GM21447 (cell line): ENCODE measurements around the gene ENTPD6.
"Not testable (repeated sequence)": the region's sequence is repeated elsewhere in the genome, so short reads cannot be mapped to it uniquely, and the experiment has no call there.

Source experiments
- ATAC-seq: cut with Tn5 transposase; IDR thresholded peaks from one replicate; pipeline ENCODE4 v1.9.1; 2021; ENCODE audit not compliant: unreplicated experiment

Gene ENTPD6

GRCh38 chr20:25195014-25195961, at the start of gene ENTPD6:
Gene ENTPD6, plus strand, starts transcription at chr20:25195712. Its CDS starts 10,825 bp downstream, at chr20:25206537.
- peak; percentile 78 for ATAC-seq

GRCh38 chr20:25146976-25147375, 48.5 kb upstream of the ENTPD6 start:
- ATAC-seq = no peak

GRCh38 chr20:25147716-25148115, 47.8 kb upstream of the ENTPD6 start:
- no peak for ATAC-seq

- ATAC-seq = no peak
Observed at GRCh38 chr20:25148181-25148981, 47.1 kb upstream of the ENTPD6 start.

- ATAC-seq = no peak
Observed at GRCh38 chr20:25148982-25149846, 46.3 kb upstream of the ENTPD6 start.

- ATAC-seq = no peak
Observed at GRCh38 chr20:25150016-25150415, 45.5 kb upstream of the ENTPD6 start.

GRCh38 chr20:25158043-25158442, 37.5 kb upstream of the ENTPD6 start:
- ATAC-seq = no peak

GRCh38 chr20:25160467-25160866, 35.0 kb upstream of the ENTPD6 start:
- no peak for ATAC-seq

- ATAC-seq = no peak
Observed at GRCh38 chr20:25160897-25161296, 34.6 kb upstream of the ENTPD6 start.

GRCh38 chr20:25165128-25165527, 30.4 kb upstream of the ENTPD6 start:
- no peak for ATAC-seq

- not testable (repeated sequence) for ATAC-seq
Observed at GRCh38 chr20:25166105-25166782, 29.3 kb upstream of the ENTPD6 start.

- no peak for ATAC-seq
Observed at GRCh38 chr20:25173321-25173720, 22.2 kb upstream of the ENTPD6 start.

- ATAC-seq = no peak
Observed at GRCh38 chr20:25173886-25174308, 21.6 kb upstream of the ENTPD6 start.

GRCh38 chr20:25176184-25176583, 19.3 kb upstream of the ENTPD6 start:
- no peak for ATAC-seq

- no peak for ATAC-seq
Observed at GRCh38 chr20:25177890-25178321, 17.6 kb upstream of the ENTPD6 start.

GRCh38 chr20:25178563-25179438, 16.7 kb upstream of the ENTPD6 start:
- no peak for ATAC-seq

GRCh38 chr20:25179439-25180089, 15.9 kb upstream of the ENTPD6 start:
- ATAC-seq = no peak

GRCh38 chr20:25184391-25184790, 11.1 kb upstream of the ENTPD6 start:
- not testable (repeated sequence) for ATAC-seq

- no peak for ATAC-seq
Observed at GRCh38 chr20:25187220-25187619, 8.3 kb upstream of the ENTPD6 start.
